H9 (cell line): ENCODE results near the gene PGLYRP3. TPM values are rescaled to one million over a fixed set of nuclear protein-coding genes. Genes with fewer than 3 reads are reported as not detected.

Source experiments
- DNase-seq: peaks from one replicate; pipeline ENCODE4 v3.0.0-alpha.2; 2017
- H2AFZ ChIP-seq: one replicate; pipeline ENCODE4 v1.6.1; 2013; ENCODE audit warnings: mild to moderate bottlenecking, low read length, control low read depth, moderate library complexity
- H2AK5ac ChIP-seq: 2 replicates; pipeline ENCODE4 v1.6.1; 2013; ENCODE audit warnings: low read length, control low read depth, mixed read lengths; ENCODE audit not compliant: insufficient read length
- H2BK120ac ChIP-seq: one replicate; pipeline ENCODE4 v1.6.1; 2013; ENCODE audit warnings: low read depth, mild to moderate bottlenecking, low read length, control low read depth, inconsistent platforms; ENCODE audit not compliant: poor library complexity, severe bottlenecking
- H2BK12ac ChIP-seq: 2 replicates; pipeline ENCODE4 v1.6.1; 2013; ENCODE audit warnings: low read length, control low read depth, mixed read lengths, low read depth; ENCODE audit not compliant: insufficient read length
- H2BK15ac ChIP-seq: 2 replicates; pipeline ENCODE4 v1.6.1; 2013; ENCODE audit warnings: low read depth, low read length, control low read depth
- H2BK20ac ChIP-seq: one replicate; pipeline ENCODE4 v1.6.1; 2013; ENCODE audit warnings: low read depth, mild to moderate bottlenecking, low read length, control low read depth, inconsistent platforms; ENCODE audit not compliant: poor library complexity, severe bottlenecking
- H2BK5ac ChIP-seq: 2 replicates; pipeline ENCODE4 v1.6.1; 2013; ENCODE audit warnings: low read length, control low read depth, mixed read lengths; ENCODE audit not compliant: insufficient read length
- H3K14ac ChIP-seq: 2 replicates; pipeline ENCODE4 v1.6.1; 2013; ENCODE audit warnings: low read length, control low read depth; ENCODE audit not compliant: insufficient read depth
- H3K18ac ChIP-seq: 2 replicates; pipeline ENCODE4 v1.6.1; 2013; ENCODE audit warnings: low read depth, mild to moderate bottlenecking, mixed read lengths, low read length, control low read depth; ENCODE audit not compliant: insufficient read length
- H3K23ac ChIP-seq: 2 replicates; pipeline ENCODE4 v1.6.1; 2013; ENCODE audit warnings: low read length, control low read depth, mixed read lengths, low read depth; ENCODE audit not compliant: insufficient read length
- H3K23me2 ChIP-seq: 2 replicates; pipeline ENCODE4 v1.6.1; 2013; ENCODE audit warnings: low read depth, mild to moderate bottlenecking, mixed read lengths, low read length, control low read depth; ENCODE audit not compliant: insufficient read length, poor library complexity, severe bottlenecking
- H3K27ac ChIP-seq: 2 replicates; pipeline ENCODE4 v1.5.1; 2013; ENCODE audit warnings: low read length, control low read depth, mixed read lengths, low read depth; ENCODE audit not compliant: insufficient read length
- H3K27me3 ChIP-seq: 2 replicates; pipeline ENCODE4 v1.6.1; 2013; ENCODE audit warnings: low read length, control low read depth, inconsistent platforms; ENCODE audit not compliant: insufficient read depth
- H3K4ac ChIP-seq: 2 replicates; pipeline ENCODE4 v1.6.1; 2013; ENCODE audit warnings: low read depth, mild to moderate bottlenecking, control low read depth, inconsistent platforms, low read length, moderate library complexity
- H3K4me1 ChIP-seq: 2 replicates; pipeline ENCODE4 v1.6.1; 2013; ENCODE audit warnings: low read length, control low read depth, inconsistent platforms; ENCODE audit not compliant: insufficient read depth
- H3K4me2 ChIP-seq: 2 replicates; pipeline ENCODE4 v1.6.1; 2013; ENCODE audit warnings: low read length, control low read depth, mixed read lengths; ENCODE audit not compliant: insufficient read length, insufficient read depth
- H3K56ac ChIP-seq: 2 replicates; pipeline ENCODE4 v1.6.1; 2013; ENCODE audit warnings: low read depth, mild to moderate bottlenecking, mixed read lengths, low read length, control low read depth; ENCODE audit not compliant: insufficient read length
- H3K79me1 ChIP-seq: 2 replicates; pipeline ENCODE4 v1.6.1; 2013; ENCODE audit warnings: low read depth, mild to moderate bottlenecking, moderate library complexity, low read length, control low read depth, inconsistent platforms; ENCODE audit not compliant: insufficient read depth, poor library complexity, severe bottlenecking
- H3K79me2 ChIP-seq: 2 replicates; pipeline ENCODE4 v1.6.1; 2013; ENCODE audit warnings: low read length, control low read depth, inconsistent platforms; ENCODE audit not compliant: insufficient read depth
- H3K9ac ChIP-seq: 2 replicates; pipeline ENCODE4 v1.6.1; 2013; ENCODE audit warnings: low read length, control low read depth, mixed read lengths; ENCODE audit not compliant: insufficient read length; ENCODE audit errors: extremely low read depth
- H3K9me3 ChIP-seq: one replicate; pipeline ENCODE4 v1.6.1; 2013; ENCODE audit warnings: low read depth, low read length, inconsistent platforms; ENCODE audit not compliant: control insufficient read depth
- H3T11ph ChIP-seq: one replicate; pipeline ENCODE4 v1.6.1; 2013; ENCODE audit warnings: mild to moderate bottlenecking, low read length, control low read depth, inconsistent platforms
- H4K20me1 ChIP-seq: one replicate; pipeline ENCODE4 v1.6.1; 2013; ENCODE audit not compliant: control insufficient read depth, insufficient read length, insufficient read depth
- H4K5ac ChIP-seq: 2 replicates; pipeline ENCODE4 v1.6.1; 2013; ENCODE audit warnings: low read depth, mild to moderate bottlenecking, mixed read lengths, low read length, control low read depth; ENCODE audit not compliant: insufficient read length
- H4K8ac ChIP-seq: replicated peaks from 2 replicates; pipeline ENCODE4 v1.6.1; 2013; ENCODE audit warnings: low read length, control low read depth, mixed read lengths, low read depth; ENCODE audit not compliant: insufficient read length
- H4K91ac ChIP-seq: 2 replicates; pipeline ENCODE4 v1.6.1; 2013; ENCODE audit warnings: low read depth, mild to moderate bottlenecking, moderate library complexity, mixed read lengths, low read length, control low read depth; ENCODE audit not compliant: insufficient read length
- H3K27ac Mint-ChIP-seq, 3 experiments: 2 replicates in 2 of 3; 3 replicates in 1 of 3; pipeline ENCODE4 v1.8.0; 2020 to 2021; ENCODE audit warnings: mixed read lengths in 3 of 3, mild to moderate bottlenecking in 1 of 3, moderate library complexity in 1 of 3
- H3K27me3 Mint-ChIP-seq: 2 replicates; pipeline ENCODE4 v1.8.0; 2021; ENCODE audit warnings: low read depth, mild to moderate bottlenecking, moderate library complexity, mixed read lengths
- H3K36me3 Mint-ChIP-seq, 3 experiments: 2 replicates in 2 of 3; 3 replicates in 1 of 3; pipeline ENCODE4 v1.8.0; 2020 to 2021; ENCODE audit warnings: low read depth in 3 of 3, mixed read lengths in 3 of 3; ENCODE audit not compliant: insufficient read depth in 1 of 3
- H3K4me1 Mint-ChIP-seq, 2 experiments: 2 replicates each; pipeline ENCODE4 v1.8.0; 2020; ENCODE audit warnings: mixed read lengths in 2 of 2
- H3K4me3 Mint-ChIP-seq, 2 experiments: 2 replicates in 1 of 2; 3 replicates in 1 of 2; pipeline ENCODE4 v1.8.0; 2020 to 2021; ENCODE audit warnings: mild to moderate bottlenecking in 2 of 2, mixed read lengths in 2 of 2, moderate library complexity in 1 of 2
- H3K9me3 Mint-ChIP-seq, 2 experiments: 2 replicates in 1 of 2; 3 replicates in 1 of 2; pipeline ENCODE4 v1.8.0; 2020; ENCODE audit warnings: mild to moderate bottlenecking in 2 of 2, mixed read lengths in 2 of 2, moderate library complexity in 1 of 2
- whole genome bisulfite sequencing: extraction: QIAGEN DNeasy Blood & Tissue Kit; methylation state at CpG from one replicate; pipeline ENCODE4 v1.1.7; 2013; ENCODE audit warnings: missing lambda C conversion rate, low lambda C conversion rate, mixed read lengths; ENCODE audit not compliant: insufficient read length; ENCODE audit errors: extremely low coverage; 5-methylcytosine and 5-hydroxymethylcytosine counted together
- total RNA-seq: library from RNA; stranded (reverse); gene quantifications from 2 replicates; pipeline ENCODE4 v1.2.1, GENCODE V29; 2021
- TF ChIP-seq, protein P1 (sequence below): fragments of 200-600 bp; sonication (generic); conservative IDR thresholded peaks from 3 replicates; pipeline ENCODE4 v1.8.0; 2021; ENCODE audit warnings: antibody characterized with exemption, mild to moderate bottlenecking

Gene PGLYRP3
- total RNA-seq, 1 experiment from 2014 or later = not detected

DNA sequence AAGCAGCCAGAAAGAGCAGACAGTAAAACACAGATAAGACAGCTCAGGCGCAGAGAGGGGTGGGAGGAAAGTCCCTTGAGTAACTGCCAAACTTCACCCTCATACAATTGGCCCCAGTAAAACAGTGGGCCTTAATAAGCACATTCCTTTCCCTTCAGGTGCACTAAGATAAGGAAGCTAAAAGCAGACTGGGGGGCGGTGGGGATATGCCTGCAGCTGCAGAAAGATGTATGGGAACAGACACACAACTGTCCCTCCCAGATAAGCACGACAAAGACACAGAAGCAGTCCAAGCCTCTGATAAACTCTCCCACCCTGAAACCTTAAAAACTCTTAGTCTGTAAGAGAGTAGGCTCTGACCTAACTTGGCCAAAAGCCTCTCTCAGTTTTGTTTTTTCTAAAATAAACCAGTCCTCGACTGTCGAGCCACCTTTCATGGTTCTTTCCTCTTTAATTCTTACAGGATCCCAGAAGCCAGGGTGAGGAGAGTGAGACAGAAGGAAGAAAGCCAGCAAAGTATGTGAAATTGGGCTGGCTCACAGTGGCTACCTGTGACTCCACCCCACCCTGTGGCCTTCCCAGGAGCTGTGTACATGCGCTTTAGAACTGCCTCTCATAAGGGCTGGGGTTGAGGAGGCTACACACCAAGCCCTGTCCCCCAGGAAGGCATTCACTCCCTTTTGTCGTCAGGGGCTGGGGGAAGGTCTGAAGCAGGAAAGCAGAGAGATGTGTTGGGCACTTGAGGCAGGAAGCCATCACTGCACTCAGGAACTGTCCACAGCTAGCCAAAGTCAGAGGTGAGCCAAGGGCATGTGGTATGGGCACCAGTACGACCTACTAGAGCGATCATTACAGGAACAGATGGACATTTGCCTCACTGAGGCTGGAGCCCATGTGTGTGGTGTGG is 31.3 kb upstream of the PGLYRP3 start:
- Mint-ChIP-seq H3K36me3 (no peaks in the 10 kb centered on the region; a peak in 1 of 7 replicates), H3K9me3 (no peaks in the 10 kb centered on the region), H3K4me3 (no peak overlapping the region), H3K4me1 (peaks cover 0 to 5% of the 10 kb centered on the region in 2 experiments; a peak in 2 of 4 replicates), H3K27ac (no peak overlapping the region; a peak in 1 of 7 replicates), H3K27me3 (peaks cover 22% of the 10 kb centered on the region)
- Histone ChIP-seq H3K4ac (no peak overlapping the region), H3T11ph (no peak overlapping the region), H4K8ac (no peak overlapping the region), H3K18ac (no peak overlapping the region), H2BK12ac (no peak overlapping the region), H3K79me1 (no peaks in the 10 kb centered on the region), H3K56ac (no peak overlapping the region), H4K20me1 (no peaks in the 10 kb centered on the region), H2BK120ac (no peak overlapping the region), H4K5ac (no peak overlapping the region), H3K4me2 (no peak overlapping the region), H3K23ac (no peak overlapping the region), H2BK5ac (no peak overlapping the region), H3K79me2 (no peaks in the 10 kb centered on the region), H3K9ac (no peak overlapping the region), H4K91ac (no peak overlapping the region), H3K23me2 (no peaks in the 10 kb centered on the region), H3K9me3 (no peaks in the 10 kb centered on the region), H3K27ac (no peak overlapping the region), H3K27me3 (no peaks in the 10 kb centered on the region), H2AK5ac (no peak overlapping the region), H3K4me1 (no peaks in the 10 kb centered on the region), H2BK20ac (no peak overlapping the region), H2BK15ac (no peak overlapping the region), H3K14ac (no peak overlapping the region), H2AFZ (no peak overlapping the region)
- TF ChIP-seq, protein P1, sequence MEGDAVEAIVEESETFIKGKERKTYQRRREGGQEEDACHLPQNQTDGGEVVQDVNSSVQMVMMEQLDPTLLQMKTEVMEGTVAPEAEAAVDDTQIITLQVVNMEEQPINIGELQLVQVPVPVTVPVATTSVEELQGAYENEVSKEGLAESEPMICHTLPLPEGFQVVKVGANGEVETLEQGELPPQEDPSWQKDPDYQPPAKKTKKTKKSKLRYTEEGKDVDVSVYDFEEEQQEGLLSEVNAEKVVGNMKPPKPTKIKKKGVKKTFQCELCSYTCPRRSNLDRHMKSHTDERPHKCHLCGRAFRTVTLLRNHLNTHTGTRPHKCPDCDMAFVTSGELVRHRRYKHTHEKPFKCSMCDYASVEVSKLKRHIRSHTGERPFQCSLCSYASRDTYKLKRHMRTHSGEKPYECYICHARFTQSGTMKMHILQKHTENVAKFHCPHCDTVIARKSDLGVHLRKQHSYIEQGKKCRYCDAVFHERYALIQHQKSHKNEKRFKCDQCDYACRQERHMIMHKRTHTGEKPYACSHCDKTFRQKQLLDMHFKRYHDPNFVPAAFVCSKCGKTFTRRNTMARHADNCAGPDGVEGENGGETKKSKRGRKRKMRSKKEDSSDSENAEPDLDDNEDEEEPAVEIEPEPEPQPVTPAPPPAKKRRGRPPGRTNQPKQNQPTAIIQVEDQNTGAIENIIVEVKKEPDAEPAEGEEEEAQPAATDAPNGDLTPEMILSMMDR = no peak
- WGBS = no CpG with 5 or more reads among the region's 9 CpGs
- DNase-seq = no peak
